HEK293 (cell line): ENCODE data around the gene CNKSR3.

Experiments
- CTCF ChIA-PET: fragments of 350-600 bp; formaldehyde crosslinking; extraction: SDS; loops from one replicate; lab custom pipeline; 2021; ENCODE audit warnings: antibody characterized with exemption; lab: Yijun Ruan, JAX
- POLR2A ChIA-PET: fragments of 300-600 bp; formaldehyde crosslinking; extraction: SDS; loops from one replicate; lab custom pipeline; 2020; ENCODE audit warnings: antibody characterized with exemption, inconsistent platforms; lab: Yijun Ruan, JAX
- H3K27ac ChIP-seq: fragments of 200-500 bp; sonication (Bioruptor generic); 2 replicates; pipeline ENCODE4 v1.5.1; 2014; ENCODE audit warnings: low read depth, low read length, control low read depth, inconsistent platforms; ENCODE audit errors: extremely low read depth
- H3K36me3 ChIP-seq, 2 experiments: fragments of 200-500 bp in 1 of 2; sonication (Bioruptor generic) in 1 of 2; 1 replicate in 1 of 2; 2 replicates in 1 of 2; pipeline ENCODE4 v1.5.1; 2014 to 2017; ENCODE audit warnings: inconsistent platforms in 2 of 2, low read length in 2 of 2; ENCODE audit not compliant: control insufficient read depth in 2 of 2, insufficient read depth in 1 of 2
- H3K4me1 ChIP-seq: fragments of 200-500 bp; sonication (Bioruptor generic); 2 replicates; pipeline ENCODE4 v1.5.1; 2014; ENCODE audit warnings: mild to moderate bottlenecking, low read length, inconsistent platforms; ENCODE audit not compliant: control insufficient read depth, insufficient read depth
- H3K4me3 ChIP-seq: 2 replicates; pipeline ENCODE4 v1.5.1; 2011; ENCODE audit warnings: low read depth, mild to moderate bottlenecking, control low read depth, low read length, moderate library complexity
- H3K9me3 ChIP-seq: fragments of 200-500 bp; sonication (Bioruptor generic); 2 replicates; pipeline ENCODE4 v1.5.1; 2014; ENCODE audit warnings: low read depth, low read length, inconsistent platforms; ENCODE audit not compliant: control insufficient read depth, insufficient read depth
- KLF7 ChIP-seq: fragments of 450-650 bp; formaldehyde crosslinking; IDR thresholded peaks from 2 replicates; pipeline ENCODE4 v1.5.1; 2016; ENCODE audit warnings: missing biosample characterization, missing genetic modification characterization, borderline replicate concordance
- SP7 ChIP-seq: fragments of 450-650 bp; formaldehyde crosslinking; IDR thresholded peaks from 2 replicates; pipeline ENCODE4 v1.5.1; 2016; ENCODE audit warnings: missing biosample characterization, missing genetic modification characterization
- ZFHX2 ChIP-seq: fragments of 450-650 bp; formaldehyde crosslinking; conservative IDR thresholded peaks from 2 replicates; pipeline ENCODE4 v1.5.1; 2016; ENCODE audit warnings: missing biosample characterization, missing genetic modification characterization
- ZFP41 ChIP-seq: fragments of 450-650 bp; formaldehyde crosslinking; IDR thresholded peaks from 2 replicates; pipeline ENCODE4 v1.5.1; 2016; ENCODE audit warnings: missing biosample characterization, missing genetic modification characterization, borderline replicate concordance
- ZNF138 ChIP-seq: fragments of 450-650 bp; formaldehyde crosslinking; IDR thresholded peaks from 2 replicates; pipeline ENCODE4 v1.5.1; 2016; ENCODE audit warnings: missing biosample characterization, missing genetic modification characterization, borderline replicate concordance
- ZNF24 ChIP-seq: fragments of 450-650 bp; formaldehyde crosslinking; IDR thresholded peaks from 2 replicates; pipeline ENCODE4 v1.5.1; 2016; ENCODE audit warnings: missing biosample characterization, missing genetic modification characterization
- ZNF292 ChIP-seq: fragments of 450-650 bp; formaldehyde crosslinking; IDR thresholded peaks from 2 replicates; pipeline ENCODE4 v1.5.1; 2016; ENCODE audit warnings: low read depth, missing biosample characterization, missing genetic modification characterization, borderline replicate concordance
- ZNF324 ChIP-seq: fragments of 450-650 bp; formaldehyde crosslinking; IDR thresholded peaks from 2 replicates; pipeline ENCODE4 v1.5.1; 2016; ENCODE audit warnings: missing biosample characterization, missing genetic modification characterization
- ZNF335 ChIP-seq: fragments of 450-650 bp; formaldehyde crosslinking; conservative IDR thresholded peaks from 2 replicates; pipeline ENCODE4 v1.5.1; 2016; ENCODE audit warnings: missing biosample characterization, missing genetic modification characterization
- ZNF354C ChIP-seq: fragments of 450-650 bp; formaldehyde crosslinking; IDR thresholded peaks from 2 replicates; pipeline ENCODE4 v1.5.1; 2016; ENCODE audit warnings: missing biosample characterization, missing genetic modification characterization, low read depth, borderline replicate concordance
- ZNF423 ChIP-seq: fragments of 450-650 bp; formaldehyde crosslinking; IDR thresholded peaks from 2 replicates; pipeline ENCODE4 v1.5.1; 2016; ENCODE audit warnings: missing biosample characterization, missing genetic modification characterization
- ZNF501 ChIP-seq: fragments of 450-650 bp; formaldehyde crosslinking; IDR thresholded peaks from 2 replicates; pipeline ENCODE4 v1.5.1; 2016; ENCODE audit warnings: missing biosample characterization, missing genetic modification characterization
- ZNF571 ChIP-seq: fragments of 450-650 bp; formaldehyde crosslinking; IDR thresholded peaks from 2 replicates; pipeline ENCODE4 v1.5.0; 2017; ENCODE audit warnings: missing biosample characterization, missing genetic modification characterization
- ZNF654 ChIP-seq: fragments of 450-650 bp; formaldehyde crosslinking; IDR thresholded peaks from 2 replicates; pipeline ENCODE4 v1.5.1; 2016; ENCODE audit warnings: low read depth, missing biosample characterization, missing genetic modification characterization
- ZNF660 ChIP-seq: fragments of 450-650 bp; IDR thresholded peaks from 2 replicates; pipeline ENCODE4 v1.5.1; 2018; ENCODE audit warnings: missing biosample characterization, mild to moderate bottlenecking, missing genetic modification characterization
- ZNF701 ChIP-seq: fragments of 450-650 bp; formaldehyde crosslinking; IDR thresholded peaks from 2 replicates; pipeline ENCODE4 v1.5.1; 2016; ENCODE audit warnings: missing biosample characterization, missing genetic modification characterization
- ZSCAN30 ChIP-seq: fragments of 450-650 bp; IDR thresholded peaks from 2 replicates; pipeline ENCODE4 v1.5.1; 2018; ENCODE audit warnings: missing biosample characterization, mild to moderate bottlenecking, missing genetic modification characterization, moderate library complexity
- TF ChIP-seq, protein P1 (sequence below): fragments of 450-650 bp; formaldehyde crosslinking; IDR thresholded peaks from 2 replicates; pipeline ENCODE4 v1.5.1; 2016; ENCODE audit warnings: missing biosample characterization, missing genetic modification characterization, borderline replicate concordance
- TF ChIP-seq, protein P2 (sequence below): fragments of 450-650 bp; formaldehyde crosslinking; IDR thresholded peaks from 2 replicates; pipeline ENCODE4 v1.5.1; 2016; ENCODE audit warnings: missing biosample characterization, missing genetic modification characterization, low read depth
- TF ChIP-seq, protein P3 (sequence below): fragments of 450-650 bp; formaldehyde crosslinking; IDR thresholded peaks from 2 replicates; pipeline ENCODE4 v1.5.1; 2016; ENCODE audit warnings: missing biosample characterization, missing genetic modification characterization
- TF ChIP-seq, protein P4 (sequence below): fragments of 450-650 bp; formaldehyde crosslinking; conservative IDR thresholded peaks from 2 replicates; pipeline ENCODE4 v1.5.1; 2016; ENCODE audit warnings: low read depth, missing biosample characterization, missing genetic modification characterization

Gene CNKSR3

DNA sequence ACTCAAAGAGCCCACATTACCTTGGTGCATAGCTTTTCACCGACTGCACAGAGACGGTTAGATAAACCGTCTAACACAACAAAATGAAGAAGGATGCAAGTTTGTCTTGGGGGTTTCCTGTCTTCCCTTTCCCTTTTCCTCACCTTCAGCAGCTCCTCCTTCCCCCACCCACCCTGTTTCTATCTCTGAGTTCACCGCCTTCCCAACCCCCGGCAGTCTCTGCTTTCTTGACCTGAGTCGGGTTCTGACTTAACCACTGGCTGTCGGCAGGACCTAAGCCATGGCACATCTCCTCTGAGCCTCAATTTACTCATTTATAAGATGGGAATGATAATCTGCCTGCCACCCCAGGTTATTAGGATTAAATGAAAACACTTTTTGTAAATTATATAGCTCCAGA lies 25.8 kb upstream of the CNKSR3 start:
- POLR2A ChIA-PET = no interaction called here
- Histone ChIP-seq H3K27ac (no peak overlapping the region), H3K9me3 (no peaks in the 10 kb centered on the region), H3K4me1 (peaks cover 4% of the 10 kb centered on the region; the same call in 1 of the 2 replicates), H3K4me3 (no peak overlapping the region), H3K36me3 (no peaks in the 10 kb centered on the region)
- CTCF ChIA-PET = interaction anchor here (0.7 to 1.2 kb wide), 2 partner anchors 36 to 165 kb away, joined by 3 to 4 read pairs; no protein-coding TSS in a partner anchor
- TF ChIP-seq ZNF423 (tag by site-specific recombination) (no peak), ZNF292 (tag by site-specific recombination) (no peak), ZNF138 (tag by site-specific recombination) (no peak), ZFP41 (tag by site-specific recombination) (no peak)

DNA sequence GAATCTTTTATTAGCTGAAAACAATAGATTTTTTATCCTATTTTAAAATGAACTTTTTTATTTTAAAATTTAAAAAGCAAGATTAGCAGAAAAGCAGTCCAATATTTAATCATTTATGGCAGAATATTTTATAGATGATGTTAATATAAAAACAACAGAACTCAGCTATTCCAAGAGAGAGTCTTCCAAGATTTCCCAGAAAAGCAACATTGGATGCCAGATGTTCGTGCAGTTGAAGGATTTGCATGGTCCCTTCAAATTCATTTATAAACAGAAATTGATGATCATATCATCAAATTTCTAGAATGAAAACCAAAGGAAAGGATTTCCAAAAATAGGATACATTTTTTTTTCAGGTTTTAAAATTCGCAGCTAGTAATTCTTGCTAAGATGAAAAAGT lies 25.4 kb upstream of the CNKSR3 start:
- peaks cover 4% of the 10 kb centered on the region; the same call in 1 of the 2 replicates for H3K4me1 ChIP-seq
- POLR2A ChIA-PET = no interaction called here
- H3K9me3 ChIP-seq = no peaks in the 10 kb centered on the region
- no peaks in the 10 kb centered on the region for H3K36me3 ChIP-seq
- TF ChIP-seq ZNF324 (tag by site-specific recombination) (no peak), ZNF24 (no peak), ZNF354C (no peak), SP7 (tag by site-specific recombination) (no peak), ZSCAN30 (tag by site-specific recombination) (no peak), ZNF571 (tag by site-specific recombination) (no peak), ZFHX2 (tag by site-specific recombination) (no peak), ZNF335 (tag by site-specific recombination) (no peak)
- TF ChIP-seq, protein P1, sequence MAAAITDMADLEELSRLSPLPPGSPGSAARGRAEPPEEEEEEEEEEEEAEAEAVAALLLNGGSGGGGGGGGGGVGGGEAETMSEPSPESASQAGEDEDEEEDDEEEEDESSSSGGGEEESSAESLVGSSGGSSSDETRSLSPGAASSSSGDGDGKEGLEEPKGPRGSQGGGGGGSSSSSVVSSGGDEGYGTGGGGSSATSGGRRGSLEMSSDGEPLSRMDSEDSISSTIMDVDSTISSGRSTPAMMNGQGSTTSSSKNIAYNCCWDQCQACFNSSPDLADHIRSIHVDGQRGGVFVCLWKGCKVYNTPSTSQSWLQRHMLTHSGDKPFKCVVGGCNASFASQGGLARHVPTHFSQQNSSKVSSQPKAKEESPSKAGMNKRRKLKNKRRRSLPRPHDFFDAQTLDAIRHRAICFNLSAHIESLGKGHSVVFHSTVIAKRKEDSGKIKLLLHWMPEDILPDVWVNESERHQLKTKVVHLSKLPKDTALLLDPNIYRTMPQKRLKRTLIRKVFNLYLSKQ (tag by site-specific recombination) = no peak
- TF ChIP-seq, protein P2, sequence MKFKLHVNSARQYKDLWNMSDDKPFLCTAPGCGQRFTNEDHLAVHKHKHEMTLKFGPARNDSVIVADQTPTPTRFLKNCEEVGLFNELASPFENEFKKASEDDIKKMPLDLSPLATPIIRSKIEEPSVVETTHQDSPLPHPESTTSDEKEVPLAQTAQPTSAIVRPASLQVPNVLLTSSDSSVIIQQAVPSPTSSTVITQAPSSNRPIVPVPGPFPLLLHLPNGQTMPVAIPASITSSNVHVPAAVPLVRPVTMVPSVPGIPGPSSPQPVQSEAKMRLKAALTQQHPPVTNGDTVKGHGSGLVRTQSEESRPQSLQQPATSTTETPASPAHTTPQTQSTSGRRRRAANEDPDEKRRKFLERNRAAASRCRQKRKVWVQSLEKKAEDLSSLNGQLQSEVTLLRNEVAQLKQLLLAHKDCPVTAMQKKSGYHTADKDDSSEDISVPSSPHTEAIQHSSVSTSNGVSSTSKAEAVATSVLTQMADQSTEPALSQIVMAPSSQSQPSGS (tag by site-specific recombination) = no peak
- TF ChIP-seq, all 188 proteins: peak for 0
- CTCF ChIA-PET = interaction anchor here (0.7 to 1.2 kb wide), 2 partner anchors 36 to 164 kb away, joined by 3 to 4 read pairs; no protein-coding TSS in a partner anchor
- Histone ChIP-seq H3K4me3 (no peak overlapping the region), H3K27ac (no peak overlapping the region)

DNA sequence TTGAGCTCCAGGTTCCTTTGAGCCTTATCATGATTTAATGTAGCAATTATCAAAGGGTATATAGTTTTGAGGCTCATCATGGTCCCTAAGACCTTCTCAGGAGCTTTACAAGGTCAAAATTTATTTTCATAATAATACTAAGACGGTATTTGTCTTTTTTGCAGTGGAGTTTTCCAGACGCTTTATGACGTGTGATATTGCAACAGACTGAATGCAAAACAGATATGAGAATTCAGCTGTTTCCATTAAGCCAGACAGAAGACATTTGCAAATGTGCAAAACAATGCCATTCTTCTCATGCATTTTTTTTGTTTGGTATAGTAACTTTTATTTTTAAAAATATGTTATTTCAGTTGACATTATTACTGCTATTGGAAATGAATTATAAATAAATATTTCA lies 24.7 kb upstream of the CNKSR3 start:
- ChIA-PET POLR2A (no interaction called here), CTCF (interaction anchor here (1.2 kb wide), 1 partner anchor 14 kb away, joined by 4 read pairs; no protein-coding TSS in a partner anchor)
- Histone ChIP-seq H3K27ac (no peak overlapping the region), H3K4me1 (peaks cover 4% of the 10 kb centered on the region; the same call in 1 of the 2 replicates), H3K9me3 (no peaks in the 10 kb centered on the region), H3K36me3 (no peaks in the 10 kb centered on the region), H3K4me3 (no peak overlapping the region)
- TF ChIP-seq, protein P3, sequence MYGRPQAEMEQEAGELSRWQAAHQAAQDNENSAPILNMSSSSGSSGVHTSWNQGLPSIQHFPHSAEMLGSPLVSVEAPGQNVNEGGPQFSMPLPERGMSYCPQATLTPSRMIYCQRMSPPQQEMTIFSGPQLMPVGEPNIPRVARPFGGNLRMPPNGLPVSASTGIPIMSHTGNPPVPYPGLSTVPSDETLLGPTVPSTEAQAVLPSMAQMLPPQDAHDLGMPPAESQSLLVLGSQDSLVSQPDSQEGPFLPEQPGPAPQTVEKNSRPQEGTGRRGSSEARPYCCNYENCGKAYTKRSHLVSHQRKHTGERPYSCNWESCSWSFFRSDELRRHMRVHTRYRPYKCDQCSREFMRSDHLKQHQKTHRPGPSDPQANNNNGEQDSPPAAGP (tag by site-specific recombination) = no peak
- no peak for TF ChIP-seq ZNF654 (tag by site-specific recombination)
- TF ChIP-seq KLF7 = no peak
- no peak for TF ChIP-seq ZNF701 (tag by site-specific recombination)
- TF ChIP-seq ZNF660 = no peak
- no peak for TF ChIP-seq ZNF501 (tag by site-specific recombination)
- TF ChIP-seq, protein P4, sequence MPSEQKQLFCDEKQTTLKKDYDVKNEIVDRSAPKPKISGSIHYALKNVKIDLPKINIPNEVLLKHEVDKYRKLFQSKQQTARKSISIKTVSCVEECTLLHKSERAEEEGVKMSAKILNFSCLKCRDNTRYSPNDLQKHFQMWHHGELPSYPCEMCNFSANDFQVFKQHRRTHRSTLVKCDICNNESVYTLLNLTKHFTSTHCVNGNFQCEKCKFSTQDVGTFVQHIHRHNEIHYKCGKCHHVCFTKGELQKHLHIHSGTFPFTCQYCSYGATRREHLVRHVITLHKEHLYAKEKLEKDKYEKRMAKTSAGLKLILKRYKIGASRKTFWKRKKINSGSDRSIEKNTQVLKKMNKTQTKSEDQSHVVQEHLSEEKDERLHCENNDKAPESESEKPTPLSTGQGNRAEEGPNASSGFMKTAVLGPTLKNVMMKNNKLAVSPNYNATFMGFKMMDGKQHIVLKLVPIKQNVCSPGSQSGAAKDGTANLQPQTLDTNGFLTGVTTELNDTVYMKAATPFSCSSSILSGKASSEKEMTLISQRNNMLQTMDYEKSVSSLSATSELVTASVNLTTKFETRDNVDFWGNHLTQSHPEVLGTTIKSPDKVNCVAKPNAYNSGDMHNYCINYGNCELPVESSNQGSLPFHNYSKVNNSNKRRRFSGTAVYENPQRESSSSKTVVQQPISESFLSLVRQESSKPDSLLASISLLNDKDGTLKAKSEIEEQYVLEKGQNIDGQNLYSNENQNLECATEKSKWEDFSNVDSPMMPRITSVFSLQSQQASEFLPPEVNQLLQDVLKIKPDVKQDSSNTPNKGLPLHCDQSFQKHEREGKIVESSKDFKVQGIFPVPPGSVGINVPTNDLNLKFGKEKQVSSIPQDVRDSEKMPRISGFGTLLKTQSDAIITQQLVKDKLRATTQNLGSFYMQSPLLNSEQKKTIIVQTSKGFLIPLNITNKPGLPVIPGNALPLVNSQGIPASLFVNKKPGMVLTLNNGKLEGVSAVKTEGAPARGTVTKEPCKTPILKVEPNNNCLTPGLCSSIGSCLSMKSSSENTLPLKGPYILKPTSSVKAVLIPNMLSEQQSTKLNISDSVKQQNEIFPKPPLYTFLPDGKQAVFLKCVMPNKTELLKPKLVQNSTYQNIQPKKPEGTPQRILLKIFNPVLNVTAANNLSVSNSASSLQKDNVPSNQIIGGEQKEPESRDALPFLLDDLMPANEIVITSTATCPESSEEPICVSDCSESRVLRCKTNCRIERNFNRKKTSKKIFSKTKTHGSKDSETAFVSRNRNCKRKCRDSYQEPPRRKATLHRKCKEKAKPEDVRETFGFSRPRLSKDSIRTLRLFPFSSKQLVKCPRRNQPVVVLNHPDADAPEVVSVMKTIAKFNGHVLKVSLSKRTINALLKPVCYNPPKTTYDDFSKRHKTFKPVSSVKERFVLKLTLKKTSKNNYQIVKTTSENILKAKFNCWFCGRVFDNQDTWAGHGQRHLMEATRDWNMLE (tag by site-specific recombination) = no peak
